ENCODE results near the gene SPZ1.
"Not testable (repeated sequence)": the region's sequence is repeated elsewhere in the genome, so short reads cannot be mapped to it uniquely, and the experiment has no call there.

- TF ChIP-seq CTCF (conservative IDR thresholded peaks at IDR 0.05); ZFX (IDR thresholded peaks at IDR 0.05): not testable (repeated sequence)
These were observed 19.0 kb upstream of the SPZ1 start for GRCh38 chr5:80300796-80301195.
